Raji (cell line): ENCODE measurements around the gene ITGB7.

Experiments
- POLR2A ChIP-seq: IDR thresholded peaks from 2 replicates; pipeline ENCODE4 v1.6.1; 2011; ENCODE audit warnings: low read depth, low read length, control low read depth; ENCODE audit not compliant: insufficient read depth

The ITGB7 gene

GRCh38 chr12:53234271-53234914 lies 27.3 kb upstream of the ITGB7 start:
- no peak for TF ChIP-seq POLR2A

- no peak for TF ChIP-seq POLR2A
Measured at GRCh38 chr12:53233671-53234121, 26.6 kb upstream of the ITGB7 start.

GRCh38 chr12:53232646-53233461 lies 25.8 kb upstream of the ITGB7 start:
- no peak for TF ChIP-seq POLR2A

- TF ChIP-seq POLR2A: 0 out of 2 replicates have a peak, but pooled peaks have one; percentile 16
Measured at GRCh38 chr12:53231921-53232645, 25.0 kb upstream of the ITGB7 start, which contains the start of gene RARG. RARG (minus strand) TSS chr12:53232209; CDS start chr12:53227545, 4,664 bp downstream.

GRCh38 chr12:53231671-53231920 lies 24.5 kb upstream of the ITGB7 start:
- no peak for TF ChIP-seq POLR2A

GRCh38 chr12:53230108-53230845 lies 23.2 kb upstream of the ITGB7 start:
- TF ChIP-seq POLR2A: no peak

- TF ChIP-seq POLR2A: no peak
Measured at GRCh38 chr12:53229454-53229853, 22.4 kb upstream of the ITGB7 start.

- no peak for TF ChIP-seq POLR2A
Measured at GRCh38 chr12:53227836-53228235, 20.8 kb upstream of the ITGB7 start.

GRCh38 chr12:53227341-53227740 lies 20.3 kb upstream of the ITGB7 start:
- no peak for TF ChIP-seq POLR2A

- no peak for TF ChIP-seq POLR2A
Measured at GRCh38 chr12:53226815-53227214, 19.8 kb upstream of the ITGB7 start.

- TF ChIP-seq POLR2A: no peak
Measured at GRCh38 chr12:53225635-53226424, 18.8 kb upstream of the ITGB7 start.

- no peak for TF ChIP-seq POLR2A
Measured at GRCh38 chr12:53224897-53225634, 18.0 kb upstream of the ITGB7 start.

- TF ChIP-seq POLR2A: no peak
Measured at GRCh38 chr12:53224061-53224896, 17.2 kb upstream of the ITGB7 start.
